Memory B cell (primary cell): ENCODE data around the gene SHISAL1.
"Not testable (repeated sequence)": the region's sequence is repeated elsewhere in the genome, so short reads cannot be mapped to it uniquely, and the experiment has no call there.

Source experiments
- ATAC-seq: fragments of 150-1000 bp; cut with Tn5 transposase; 2 replicates; pipeline ENCODE4 v1.10.0; 2021; ENCODE audit warnings: low read depth, mild to moderate bottlenecking, moderate library complexity
- DNase-seq, 2 donors: peaks; one replicate each; pipeline ENCODE4 v3.0.0; 2022; ENCODE audit warnings: low spot score in 2 of 2
- H3K27ac Mint-ChIP-seq: one replicate; pipeline ENCODE4 v1.8.0; 2022; ENCODE audit warnings: mild to moderate bottlenecking, moderate library complexity, mixed read lengths
- H3K27me3 Mint-ChIP-seq: one replicate; pipeline ENCODE4 v1.8.0; 2022; ENCODE audit warnings: mixed read lengths
- H3K36me3 Mint-ChIP-seq: one replicate; pipeline ENCODE4 v1.8.0; 2022; ENCODE audit warnings: mild to moderate bottlenecking, mixed read lengths
- H3K4me1 Mint-ChIP-seq: one replicate; pipeline ENCODE4 v1.8.0; 2022; ENCODE audit warnings: mixed read lengths
- H3K4me3 Mint-ChIP-seq: one replicate; pipeline ENCODE4 v1.8.0; 2022; ENCODE audit warnings: mild to moderate bottlenecking, moderate library complexity, mixed read lengths
- H3K9me3 Mint-ChIP-seq: one replicate; pipeline ENCODE4 v1.8.0; 2022; ENCODE audit warnings: mixed read lengths

Gene SHISAL1

DNA sequence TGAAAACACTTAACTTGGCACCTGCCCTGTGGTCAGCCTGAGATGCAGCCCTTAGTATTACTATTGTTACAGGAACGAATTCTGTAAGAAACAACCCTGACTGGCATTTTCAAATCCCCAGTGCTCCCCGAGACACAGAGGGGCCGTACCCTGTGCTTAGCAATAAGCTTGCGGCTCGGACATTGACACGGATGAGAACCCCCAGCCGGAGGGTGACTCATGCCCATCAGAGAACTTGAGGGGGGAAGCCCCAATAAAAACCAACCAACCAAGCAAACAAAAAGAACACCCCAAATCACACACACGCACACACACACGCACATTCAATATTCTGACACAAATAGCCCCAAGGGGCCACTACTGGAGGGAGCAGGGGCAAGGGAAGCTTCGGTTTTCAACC, 63.8 kb downstream of the SHISAL1 start:
- Mint-ChIP-seq H3K27me3 (peaks cover 18% of the 10 kb centered on the region), H3K27ac (no peak overlapping the region)
- ATAC-seq: no peak

DNA sequence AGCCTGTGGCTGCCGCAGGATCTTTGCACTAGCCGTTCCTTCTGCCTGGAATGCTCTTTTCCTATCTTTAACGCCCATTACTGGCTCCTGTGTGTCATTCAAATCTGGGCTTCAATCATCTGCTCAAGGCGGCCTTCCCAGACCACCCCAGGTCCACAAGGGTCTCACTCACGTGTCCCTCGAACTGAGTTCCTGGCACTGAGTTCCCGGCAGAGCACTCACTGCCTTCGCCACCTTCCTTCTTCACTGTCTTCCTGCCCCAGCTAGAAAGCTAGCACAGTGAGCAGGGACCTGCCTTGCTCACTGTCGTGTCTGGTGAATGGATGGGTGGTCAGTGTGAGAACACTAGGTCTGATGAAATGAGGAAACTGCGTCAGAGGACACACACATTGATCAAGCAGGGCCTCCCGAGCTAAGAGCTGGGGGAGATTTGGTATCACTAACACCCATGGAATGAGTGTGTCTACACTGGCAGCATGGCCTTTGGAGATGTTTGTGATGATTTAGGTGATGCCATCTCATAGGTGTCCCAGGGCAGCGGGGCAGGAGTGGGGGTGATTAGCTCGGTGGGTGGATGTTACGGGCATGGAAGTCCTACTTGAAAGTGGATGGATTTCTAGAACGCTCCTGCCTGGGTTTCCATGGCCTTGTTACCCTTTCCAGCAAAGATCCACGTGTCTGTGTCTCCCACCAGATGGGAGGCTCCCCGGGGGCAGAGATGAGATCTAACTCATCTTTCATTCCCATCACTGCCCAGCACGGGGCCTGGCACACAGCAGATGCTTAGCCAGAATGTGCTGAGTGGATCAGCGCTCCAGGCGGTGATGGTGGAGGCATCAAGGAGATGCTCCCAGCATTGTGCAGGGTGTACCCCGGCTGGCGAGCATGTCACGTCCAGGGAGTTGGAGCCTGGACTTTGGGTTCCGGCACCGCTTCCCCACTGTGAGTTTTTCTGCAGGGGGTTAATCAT, 64.5 kb downstream of the SHISAL1 start:
- ATAC-seq (no peak), DNase-seq (no peak)
- Mint-ChIP-seq H3K36me3 (no peaks in the 10 kb centered on the region), H3K4me1 (no peaks in the 10 kb centered on the region), H3K9me3 (peaks cover 9% of the 10 kb centered on the region), H3K27me3 (peaks cover 20% of the 10 kb centered on the region), H3K4me3 (no peak overlapping the region), H3K27ac (no peak overlapping the region)

More for the DNA sequence above, 63.8 kb downstream of the SHISAL1 start:
- H3K9me3 Mint-ChIP-seq: peaks cover 9% of the 10 kb centered on the region
- H3K4me1 Mint-ChIP-seq: no peaks in the 10 kb centered on the region
- no peaks in the 10 kb centered on the region for H3K36me3 Mint-ChIP-seq
- H3K4me3 Mint-ChIP-seq: no peak overlapping the region
- DNase-seq: no peak

DNA sequence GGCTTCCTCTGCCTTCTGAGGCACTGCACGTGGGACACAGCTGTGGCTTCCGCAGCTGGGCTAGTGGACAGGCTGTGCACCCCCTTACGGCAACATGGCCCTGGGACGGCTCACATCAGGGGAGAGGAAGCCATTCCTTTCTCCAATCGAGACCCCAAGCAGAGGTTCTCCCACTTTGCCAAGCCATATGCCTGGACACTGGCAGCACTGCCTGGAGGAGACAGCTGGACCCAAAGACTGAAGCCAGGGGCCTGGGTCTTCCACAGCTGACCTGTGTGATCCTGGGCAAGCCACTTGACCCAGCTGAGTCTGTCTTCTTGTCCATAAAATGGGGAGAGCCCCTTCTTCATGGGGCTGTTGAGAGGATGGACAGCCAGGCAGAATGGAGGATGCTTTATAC, 65.4 kb downstream of the SHISAL1 start:
- Mint-ChIP-seq H3K4me1 (no peaks in the 10 kb centered on the region), H3K27ac (no peak overlapping the region), H3K36me3 (no peaks in the 10 kb centered on the region), H3K9me3 (peaks cover 6% of the 10 kb centered on the region), H3K4me3 (no peak overlapping the region), H3K27me3 (peaks cover 20% of the 10 kb centered on the region)
- ATAC-seq (no peak), DNase-seq (no peak)

DNA sequence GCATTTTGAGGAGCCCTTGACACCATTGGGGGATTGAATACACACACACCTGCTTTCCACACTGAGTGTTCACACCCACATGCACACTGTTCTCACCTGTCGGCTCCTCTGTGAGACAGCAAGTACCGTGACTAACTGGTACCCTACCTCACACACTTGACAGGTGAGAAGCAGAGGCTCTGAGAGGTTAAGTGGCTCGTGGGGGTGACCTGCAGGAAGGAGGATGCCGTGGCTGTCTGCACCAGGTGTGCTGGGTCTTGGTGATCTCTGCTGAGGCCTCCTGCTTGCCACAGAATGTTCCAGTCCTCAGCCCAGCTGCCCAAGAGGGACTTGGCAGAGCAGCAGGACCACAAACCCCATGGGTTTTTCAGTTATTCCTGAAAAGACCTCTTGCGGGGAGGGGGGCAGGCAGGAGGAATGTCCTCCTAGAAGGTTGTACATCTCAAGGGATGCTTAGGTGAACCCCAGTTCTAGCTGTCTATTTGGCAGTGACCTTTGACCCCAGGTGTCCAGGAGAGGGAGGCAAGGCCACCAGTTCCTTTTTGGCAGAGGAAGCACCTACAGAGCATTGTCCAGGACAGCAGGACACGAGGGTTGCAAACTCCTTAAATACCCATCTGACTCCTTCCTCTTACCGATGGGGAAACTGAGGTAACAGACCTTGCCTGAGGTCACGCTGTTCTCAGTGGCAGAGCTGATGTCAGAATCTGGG, 66.0 kb downstream of the SHISAL1 start:
- Mint-ChIP-seq H3K36me3 (peaks cover 1% of the 10 kb centered on the region), H3K9me3 (peaks cover 6% of the 10 kb centered on the region), H3K27me3 (peaks cover 22% of the 10 kb centered on the region), H3K4me3 (no peak overlapping the region), H3K4me1 (no peaks in the 10 kb centered on the region), H3K27ac (no peak overlapping the region)
- DNase-seq: no peak
- ATAC-seq: no peak

DNA sequence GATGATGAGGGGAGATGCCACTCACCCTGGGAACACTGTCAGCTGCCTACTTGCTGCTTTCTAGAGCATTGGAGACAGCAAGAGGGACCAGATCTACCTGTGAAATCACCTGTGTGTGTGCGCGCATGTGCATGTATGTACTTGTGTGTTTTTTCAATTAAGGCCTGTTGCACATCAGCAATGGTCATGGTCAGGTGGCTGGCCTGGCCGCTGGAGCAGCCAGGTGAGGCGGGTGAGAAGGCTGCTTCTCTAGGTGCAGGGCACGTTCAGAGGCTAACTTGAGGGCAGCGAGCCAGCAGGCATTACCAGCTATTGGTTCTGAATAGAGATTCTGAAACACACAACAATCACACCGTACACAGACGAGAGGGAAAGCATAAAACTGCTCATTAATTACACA, 66.9 kb downstream of the SHISAL1 start:
- Mint-ChIP-seq H3K9me3 (peaks cover 5% of the 10 kb centered on the region), H3K4me3 (no peak overlapping the region), H3K27me3 (peaks cover 20% of the 10 kb centered on the region), H3K4me1 (no peaks in the 10 kb centered on the region), H3K27ac (no peak overlapping the region), H3K36me3 (peaks cover 1% of the 10 kb centered on the region)
- DNase-seq (no peak), ATAC-seq (no peak)

DNA sequence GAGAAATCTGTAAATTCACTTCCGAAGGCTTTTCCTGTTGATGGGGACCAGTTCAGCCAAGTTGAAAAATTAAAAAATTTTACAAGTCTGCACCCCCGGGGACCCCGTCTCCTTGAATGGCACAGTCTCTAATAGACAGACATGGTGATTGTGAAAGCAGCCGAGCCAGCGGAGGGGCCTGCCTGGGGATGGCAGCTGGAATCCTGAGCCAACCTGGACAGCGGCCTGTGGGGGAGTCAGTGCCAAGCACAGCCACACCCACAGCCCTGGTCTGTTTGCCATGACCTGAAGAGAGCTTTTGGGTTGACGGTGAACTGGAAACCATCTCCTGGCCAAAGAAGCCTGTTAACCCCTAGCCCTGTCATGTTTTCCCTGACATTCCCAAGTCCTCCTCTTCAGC, 67.3 kb downstream of the SHISAL1 start:
- peaks cover 22% of the 10 kb centered on the region for H3K27me3 Mint-ChIP-seq
- H3K4me3 Mint-ChIP-seq: no peak overlapping the region

DNA sequence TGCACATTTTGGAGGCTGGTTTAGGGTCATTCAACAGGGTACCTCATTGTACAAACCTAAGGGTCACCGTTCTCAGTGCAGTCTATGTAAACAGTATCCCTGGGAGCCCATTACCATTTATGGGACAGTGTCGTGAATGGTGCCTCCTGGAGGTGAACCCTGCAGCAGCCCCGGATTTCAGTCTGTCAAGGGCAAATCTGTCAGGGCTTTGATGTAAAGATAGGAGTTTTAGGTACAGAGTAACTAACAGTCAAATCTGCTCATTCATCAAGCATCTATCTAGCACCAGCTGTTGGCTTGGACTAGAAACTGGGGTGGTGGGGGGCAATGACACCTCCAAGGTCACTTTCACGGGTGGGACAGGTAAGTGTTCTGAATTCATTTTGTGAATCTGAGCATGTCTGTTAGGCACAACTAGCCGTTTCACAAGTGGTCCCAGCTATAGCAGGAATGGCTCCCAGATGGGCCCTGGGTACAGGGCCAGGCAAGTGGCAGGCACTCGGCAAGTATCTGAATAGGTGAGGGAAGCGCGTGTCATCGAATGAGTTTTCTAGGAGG, 68.4 kb downstream of the SHISAL1 start:
- ATAC-seq: no peak
- peaks cover 1% of the 10 kb centered on the region for H3K36me3 Mint-ChIP-seq
- no peaks in the 10 kb centered on the region for H3K9me3 Mint-ChIP-seq
- no peak overlapping the region for H3K27ac Mint-ChIP-seq
- no peak for DNase-seq
- H3K4me3 Mint-ChIP-seq: no peak overlapping the region
- H3K27me3 Mint-ChIP-seq: peaks cover 23% of the 10 kb centered on the region
- no peaks in the 10 kb centered on the region for H3K4me1 Mint-ChIP-seq

More for the DNA sequence above, 67.3 kb downstream of the SHISAL1 start:
- H3K4me1 Mint-ChIP-seq: no peaks in the 10 kb centered on the region
- ATAC-seq (no peak), DNase-seq (no peak)
- H3K27ac Mint-ChIP-seq: no peak overlapping the region
- peaks cover 1% of the 10 kb centered on the region for H3K36me3 Mint-ChIP-seq
- H3K9me3 Mint-ChIP-seq: peaks cover 5% of the 10 kb centered on the region

DNA sequence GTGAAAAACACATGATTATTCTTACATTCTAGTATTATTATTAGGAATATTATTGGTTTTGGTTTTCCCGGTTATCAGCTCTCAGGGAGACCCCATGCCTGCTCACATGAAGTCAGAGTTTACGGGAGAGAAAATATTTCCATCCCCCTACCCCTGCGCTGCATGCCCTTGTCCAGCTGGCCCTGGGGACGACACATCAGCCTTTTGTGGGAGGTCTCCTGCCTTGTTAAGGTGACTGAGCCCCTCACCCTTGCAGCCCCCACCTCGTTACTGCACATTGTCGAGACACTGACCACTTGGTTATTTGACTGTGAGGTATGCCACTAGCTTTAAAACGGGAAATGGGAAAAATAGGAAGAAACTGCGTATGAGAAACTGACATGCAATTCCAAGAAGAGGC, 69.0 kb downstream of the SHISAL1 start:
- peaks cover 25% of the 10 kb centered on the region for H3K27me3 Mint-ChIP-seq
- H3K4me3 Mint-ChIP-seq: no peak overlapping the region
- DNase-seq (no peak), ATAC-seq (no peak)
- H3K9me3 Mint-ChIP-seq: no peaks in the 10 kb centered on the region
- no peak overlapping the region for H3K27ac Mint-ChIP-seq
- H3K36me3 Mint-ChIP-seq: peaks cover 1% of the 10 kb centered on the region
- H3K4me1 Mint-ChIP-seq: no peaks in the 10 kb centered on the region

DNA sequence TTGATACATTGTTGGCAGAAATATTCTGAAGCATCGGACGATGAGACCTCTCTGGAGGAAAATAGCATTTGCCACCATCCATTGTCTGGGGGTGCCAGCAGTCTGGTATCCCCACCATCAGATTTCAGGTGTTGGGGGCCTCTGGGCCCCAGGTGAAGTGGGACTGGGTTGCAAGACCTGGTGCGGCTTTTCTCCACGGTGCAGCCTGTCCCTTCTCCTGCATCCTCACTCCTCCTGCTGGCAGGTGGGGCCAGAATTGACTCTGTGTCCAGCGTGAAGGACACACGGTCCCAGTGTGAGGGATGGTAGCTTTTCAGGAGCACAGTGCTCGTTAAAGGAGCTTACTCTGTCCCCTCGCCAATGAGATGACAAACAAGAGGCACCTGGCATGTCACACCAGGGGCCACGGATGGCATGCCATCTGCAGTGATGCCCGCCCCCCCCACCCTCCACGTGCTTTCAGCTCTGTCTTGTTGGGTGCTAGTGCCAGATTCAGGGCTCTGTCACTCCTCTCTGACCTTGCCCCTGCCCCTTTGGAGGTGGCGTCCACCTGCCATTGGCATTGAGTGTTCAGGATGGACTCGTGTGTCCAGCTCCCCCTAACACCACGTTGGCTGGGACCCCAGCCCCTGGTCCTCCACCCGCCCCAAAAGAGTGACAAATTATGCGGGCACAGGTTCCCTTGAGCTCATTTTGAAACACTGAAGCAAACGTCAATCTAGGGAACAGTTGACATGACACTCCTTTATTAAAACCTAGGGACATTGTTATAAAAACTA, 69.6 kb downstream of the SHISAL1 start:
- peaks cover 23% of the 10 kb centered on the region for H3K27me3 Mint-ChIP-seq
- H3K36me3 Mint-ChIP-seq: peaks cover 1% of the 10 kb centered on the region
- no peak overlapping the region for H3K27ac Mint-ChIP-seq
- H3K4me3 Mint-ChIP-seq: no peak overlapping the region
- DNase-seq (no peak), ATAC-seq (no peak)
- no peaks in the 10 kb centered on the region for H3K9me3 Mint-ChIP-seq
- no peaks in the 10 kb centered on the region for H3K4me1 Mint-ChIP-seq

DNA sequence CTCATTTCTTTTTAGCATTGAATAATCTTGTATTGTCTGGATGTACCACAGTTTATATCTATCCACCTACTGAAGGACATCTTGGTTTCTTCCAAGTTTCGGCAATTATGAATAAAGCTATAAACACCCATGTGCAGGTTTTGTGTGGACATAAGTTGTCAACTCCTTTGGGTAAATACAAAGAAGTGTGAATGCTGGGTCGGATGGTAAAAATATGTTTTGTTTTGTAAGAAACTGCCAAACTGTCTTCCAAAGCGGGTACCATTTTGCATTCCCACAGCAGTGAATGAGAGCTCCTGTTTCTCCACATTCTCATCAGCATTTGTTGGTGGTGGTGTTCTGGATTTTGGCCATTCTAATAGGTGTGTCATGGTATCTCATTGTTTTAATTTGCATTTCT, 71.6 kb downstream of the SHISAL1 start:
- not testable (repeated sequence) for H3K27ac Mint-ChIP-seq, ATAC-seq, DNase-seq

DNA sequence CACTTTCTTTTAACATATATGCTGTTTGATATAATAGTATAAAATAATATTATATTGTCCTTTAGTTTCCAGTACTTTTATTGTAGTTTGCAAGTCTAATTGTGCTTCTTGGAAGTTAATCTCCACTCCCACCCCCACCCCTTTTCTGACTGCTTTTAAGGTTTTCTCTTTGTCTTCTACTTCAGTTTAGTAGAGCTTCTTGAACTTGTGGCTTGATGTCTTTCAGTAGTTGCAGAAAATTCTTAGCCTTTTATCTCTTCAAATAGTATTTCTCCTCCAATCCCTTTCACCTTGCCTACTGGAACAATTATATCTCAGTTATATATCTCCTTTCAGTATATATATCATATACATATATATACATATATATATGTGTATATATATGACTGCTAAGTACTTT, 75.5 kb downstream of the SHISAL1 start:
- no peaks in the 10 kb centered on the region for H3K9me3 Mint-ChIP-seq
- H3K4me3 Mint-ChIP-seq: no peak overlapping the region
- H3K27ac Mint-ChIP-seq: no peak overlapping the region
- peaks cover 7% of the 10 kb centered on the region for H3K27me3 Mint-ChIP-seq
- peaks cover 1% of the 10 kb centered on the region for H3K36me3 Mint-ChIP-seq
- DNase-seq: no peak
- no peak for ATAC-seq
- no peaks in the 10 kb centered on the region for H3K4me1 Mint-ChIP-seq

More for the DNA sequence above, 71.6 kb downstream of the SHISAL1 start:
- H3K9me3 Mint-ChIP-seq, H3K4me1 Mint-ChIP-seq, H3K36me3 Mint-ChIP-seq, H3K4me3 Mint-ChIP-seq: not testable (repeated sequence)
- peaks cover 18% of the 10 kb centered on the region for H3K27me3 Mint-ChIP-seq

DNA sequence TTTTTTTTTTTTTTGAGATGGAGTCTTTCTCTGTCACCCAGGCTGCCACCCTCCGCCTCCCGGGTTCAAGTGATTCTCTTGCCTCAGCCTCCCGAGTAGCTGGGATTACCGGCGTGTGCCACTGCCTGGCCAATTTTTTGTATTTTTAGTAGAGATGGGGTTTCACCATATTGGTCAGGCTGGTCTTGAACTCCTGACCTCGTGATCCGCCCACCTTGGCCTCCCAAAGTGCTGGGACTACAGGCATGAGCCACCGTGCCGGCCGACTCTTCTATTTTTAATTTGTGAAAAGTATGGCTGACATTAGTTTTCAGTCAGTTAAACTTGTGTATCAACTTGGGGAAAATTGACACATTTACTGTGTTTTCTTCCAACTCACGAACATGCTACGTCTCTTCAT, 78.4 kb downstream of the SHISAL1 start:
- not testable (repeated sequence) for H3K27ac Mint-ChIP-seq, ATAC-seq, DNase-seq, H3K9me3 Mint-ChIP-seq, H3K36me3 Mint-ChIP-seq, H3K27me3 Mint-ChIP-seq, H3K4me3 Mint-ChIP-seq, H3K4me1 Mint-ChIP-seq

DNA sequence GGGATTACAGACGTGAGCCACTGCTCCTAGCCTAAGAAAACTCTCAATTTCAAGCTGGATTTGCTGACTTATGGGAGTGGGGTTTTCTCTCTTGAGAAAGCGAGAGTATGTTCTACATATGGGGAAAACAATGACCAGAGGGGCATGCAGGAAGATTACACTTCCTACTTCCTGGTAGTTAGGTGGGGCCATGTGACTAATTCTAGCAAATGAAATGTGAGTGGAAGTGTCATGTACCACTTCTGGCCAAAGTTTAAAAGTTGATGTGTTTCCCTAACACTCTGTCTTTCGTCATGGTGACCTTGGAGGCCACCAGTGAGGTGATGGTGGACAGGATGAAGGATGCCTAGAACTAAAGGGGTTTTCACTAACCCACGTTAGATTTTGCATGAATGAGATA, 81.5 kb downstream of the SHISAL1 start:
- DNase-seq (no peak), ATAC-seq (no peak)
- H3K4me1 Mint-ChIP-seq: no peaks in the 10 kb centered on the region
- H3K36me3 Mint-ChIP-seq: no peaks in the 10 kb centered on the region
- peaks cover 10% of the 10 kb centered on the region for H3K9me3 Mint-ChIP-seq
- H3K27ac Mint-ChIP-seq: no peak overlapping the region
- H3K4me3 Mint-ChIP-seq: no peak overlapping the region
- H3K27me3 Mint-ChIP-seq: peaks cover 6% of the 10 kb centered on the region
